ENCODE results near the gene HFE. TPM values are rescaled to one million over a fixed set of nuclear protein-coding genes. Genes with fewer than 3 reads are reported as not detected.
"Not testable (repeated sequence)": the region's sequence is repeated elsewhere in the genome, so short reads cannot be mapped to it uniquely, and the experiment has no call there.

HFE gene
- total and polyA plus RNA-seq, 2 donors from 2014 or later = 6.3 to 10.6 TPM

DNA sequence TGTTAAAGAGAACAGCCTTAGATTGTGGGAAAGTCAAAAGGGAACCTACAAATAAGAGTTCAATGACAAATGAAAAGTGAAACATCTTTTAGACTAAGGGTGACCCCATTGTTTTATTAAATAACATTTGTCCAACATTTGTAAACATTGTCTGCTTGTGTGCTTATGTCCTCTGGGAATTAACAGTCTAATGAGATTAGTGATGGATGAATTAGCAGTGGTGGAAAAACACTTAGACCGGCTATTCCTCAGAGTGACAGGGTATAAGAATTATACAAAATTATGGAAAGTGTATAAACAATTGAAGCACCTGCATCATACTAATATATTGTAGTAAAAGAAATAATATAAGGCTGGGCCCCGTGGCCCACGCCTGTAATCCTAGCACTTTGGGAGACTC is 29.3 kb upstream of the HFE start:
- TF ChIP-seq, protein P1, sequence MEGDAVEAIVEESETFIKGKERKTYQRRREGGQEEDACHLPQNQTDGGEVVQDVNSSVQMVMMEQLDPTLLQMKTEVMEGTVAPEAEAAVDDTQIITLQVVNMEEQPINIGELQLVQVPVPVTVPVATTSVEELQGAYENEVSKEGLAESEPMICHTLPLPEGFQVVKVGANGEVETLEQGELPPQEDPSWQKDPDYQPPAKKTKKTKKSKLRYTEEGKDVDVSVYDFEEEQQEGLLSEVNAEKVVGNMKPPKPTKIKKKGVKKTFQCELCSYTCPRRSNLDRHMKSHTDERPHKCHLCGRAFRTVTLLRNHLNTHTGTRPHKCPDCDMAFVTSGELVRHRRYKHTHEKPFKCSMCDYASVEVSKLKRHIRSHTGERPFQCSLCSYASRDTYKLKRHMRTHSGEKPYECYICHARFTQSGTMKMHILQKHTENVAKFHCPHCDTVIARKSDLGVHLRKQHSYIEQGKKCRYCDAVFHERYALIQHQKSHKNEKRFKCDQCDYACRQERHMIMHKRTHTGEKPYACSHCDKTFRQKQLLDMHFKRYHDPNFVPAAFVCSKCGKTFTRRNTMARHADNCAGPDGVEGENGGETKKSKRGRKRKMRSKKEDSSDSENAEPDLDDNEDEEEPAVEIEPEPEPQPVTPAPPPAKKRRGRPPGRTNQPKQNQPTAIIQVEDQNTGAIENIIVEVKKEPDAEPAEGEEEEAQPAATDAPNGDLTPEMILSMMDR (IDR thresholded peaks at IDR 0.05; ENCODE audit: borderline replicate concordance, extremely low read depth, insufficient read depth) = no peak
- intact Hi-C loops (cut with DNase I) = no loop called here
- DNase-seq (no peak), FAIRE-seq (no peak)
- Histone ChIP-seq H3K36me3 (ENCODE audit: control insufficient read depth in 2 of 3, insufficient read depth in 3 of 3, low read length in 3 of 3) (no peaks in the 10 kb centered on the region), H3K9ac (ENCODE audit: low read length in 3 of 3) (no peak overlapping the region), H3K27me3 (ENCODE audit: control insufficient read depth, insufficient read depth, low read length) (no peaks in the 10 kb centered on the region), H3K27ac (ENCODE audit: low read depth in 2 of 2, low read length in 2 of 2) (no peak overlapping the region), H3K4me1 (ENCODE audit: control insufficient read depth in 2 of 3, insufficient read depth in 2 of 3, low read depth in 1 of 3, low read length in 3 of 3) (peaks cover 0 to 5% (median 3%) of the 10 kb centered on the region in 3 donors), H3K4me3 (ENCODE audit: low read length in 3 of 3) (no peak overlapping the region), H3K9me3 (ENCODE audit: control insufficient read depth in 2 of 3, insufficient read depth in 1 of 3, low read length in 3 of 3) (no peaks in the 10 kb centered on the region)

- H3K9me3 ChIP-seq (ENCODE audit: control insufficient read depth in 2 of 3, insufficient read depth in 1 of 3, low read length in 3 of 3); H3K9ac ChIP-seq (ENCODE audit: low read length in 3 of 3); DNase-seq; FAIRE-seq; H3K27ac ChIP-seq (ENCODE audit: low read depth in 2 of 2, low read length in 2 of 2); H3K36me3 ChIP-seq (ENCODE audit: control insufficient read depth in 2 of 3, insufficient read depth in 3 of 3, low read length in 3 of 3); H3K27me3 ChIP-seq (ENCODE audit: control insufficient read depth, insufficient read depth, low read length); H3K4me3 ChIP-seq (ENCODE audit: low read length in 3 of 3); H3K4me1 ChIP-seq (ENCODE audit: control insufficient read depth in 2 of 3, insufficient read depth in 2 of 3, low read depth in 1 of 3, low read length in 3 of 3); intact Hi-C loops (cut with DNase I): not testable (repeated sequence)
These were observed 28.7 kb upstream of the HFE start for GRCh38 chr6:26058477-26059033.

- FAIRE-seq (no peak), DNase-seq (no peak)
- no peaks in the 10 kb centered on the region for H3K27me3 ChIP-seq (ENCODE audit: control insufficient read depth, insufficient read depth, low read length)
- no peaks in the 10 kb centered on the region for H3K36me3 ChIP-seq (ENCODE audit: control insufficient read depth in 2 of 3, insufficient read depth in 3 of 3, low read length in 3 of 3)
- H3K4me3 ChIP-seq (ENCODE audit: low read length in 3 of 3) = no peak overlapping the region
- H3K27ac ChIP-seq (ENCODE audit: low read depth in 2 of 2, low read length in 2 of 2) = no peak overlapping the region
- intact Hi-C loops (cut with DNase I) = loop anchor here (5.0 kb wide), 1 partner anchor 37 kb away; no protein-coding TSS in a partner anchor
- no peak overlapping the region for H3K9ac ChIP-seq (ENCODE audit: low read length in 3 of 3)
- no peaks in the 10 kb centered on the region for H3K9me3 ChIP-seq (ENCODE audit: control insufficient read depth in 2 of 3, insufficient read depth in 1 of 3, low read length in 3 of 3)
- H3K4me1 ChIP-seq (ENCODE audit: control insufficient read depth in 2 of 3, insufficient read depth in 2 of 3, low read depth in 1 of 3, low read length in 3 of 3) = no peaks in the 10 kb centered on the region
- TF ChIP-seq, protein P1 (IDR thresholded peaks at IDR 0.05; ENCODE audit: borderline replicate concordance, extremely low read depth, insufficient read depth) = no peak
These were observed 27.3 kb upstream of the HFE start for GRCh38 chr6:26059941-26060340.

GRCh38 chr6:26064619-26065257 is 22.5 kb upstream of the HFE start:
- DNase-seq (peak in 3 of 5 donors; percentile 23 to 76 (median 72)), FAIRE-seq (no peak)
- Histone ChIP-seq H3K27me3 (ENCODE audit: control insufficient read depth, insufficient read depth, low read length) (no peaks in the 10 kb centered on the region), H3K4me1 (ENCODE audit: control insufficient read depth in 2 of 3, insufficient read depth in 2 of 3, low read depth in 1 of 3, low read length in 3 of 3) (no peaks in the 10 kb centered on the region), H3K27ac (ENCODE audit: low read depth in 2 of 2, low read length in 2 of 2) (no peak overlapping the region), H3K4me3 (ENCODE audit: low read length in 3 of 3) (no peak overlapping the region), H3K36me3 (ENCODE audit: control insufficient read depth in 2 of 3, insufficient read depth in 3 of 3, low read length in 3 of 3) (no peaks in the 10 kb centered on the region), H3K9ac (ENCODE audit: low read length in 3 of 3) (no peak overlapping the region), H3K9me3 (ENCODE audit: control insufficient read depth in 2 of 3, insufficient read depth in 1 of 3, low read length in 3 of 3) (no peaks in the 10 kb centered on the region)
- intact Hi-C loops (cut with DNase I) = loop anchor here (5.0 kb wide), 1 partner anchor 33 kb away; no protein-coding TSS in a partner anchor
- TF ChIP-seq, protein P1 (IDR thresholded peaks at IDR 0.05; ENCODE audit: borderline replicate concordance, extremely low read depth, insufficient read depth) = peak; percentile 81
